Measurements from ENCODE around the gene CMIP.

GRCh38 chr16:81545470-81546250, 101.1 kb downstream of the CMIP start:
- no peak for TF ChIP-seq CTCF (IDR thresholded peaks at IDR 0.05; ENCODE audit: borderline replicate concordance, extremely low read depth, low read length, poor library complexity, severe bottlenecking)
- no peak for TF ChIP-seq EZH2 (IDR thresholded peaks at IDR 0.05; ENCODE audit: borderline replicate concordance, low read depth, low read length, severe bottlenecking)
